GM10266 (cell line): ENCODE data around the gene FGFRL1.
"Not testable (repeated sequence)": the region's sequence is repeated elsewhere in the genome, so short reads cannot be mapped to it uniquely, and the experiment has no call there.

ENCODE experiments used
- DNase-seq: peaks from one replicate; pipeline ENCODE4 v3.0.0; 2012; ENCODE audit errors: extremely low spot score
- CTCF ChIP-seq: IDR thresholded peaks from 2 replicates; pipeline ENCODE4 v1.5.1; 2012; ENCODE audit warnings: mild to moderate bottlenecking, low read depth; ENCODE audit not compliant: control insufficient read depth, insufficient read depth; ENCODE audit errors: missing control alignments

FGFRL1 gene

GRCh38 chr4:996997-997374 lies 14.4 kb upstream of the FGFRL1 start:
- no peak for DNase-seq
- no peak for TF ChIP-seq CTCF

GRCh38 chr4:997375-998071 lies 13.9 kb upstream of the FGFRL1 start:
- no peak for DNase-seq

GRCh38 chr4:998096-998691 lies 13.2 kb upstream of the FGFRL1 start:
- DNase-seq = no peak
- TF ChIP-seq CTCF = no peak

More at GRCh38 chr4:997375-998071, 13.9 kb upstream of the FGFRL1 start:
- no peak for TF ChIP-seq CTCF

GRCh38 chr4:999240-999863 lies 12.1 kb upstream of the FGFRL1 start:
- not testable (repeated sequence) for DNase-seq

GRCh38 chr4:999882-1000425 lies 11.5 kb upstream of the FGFRL1 start:
- no peak for TF ChIP-seq CTCF
- DNase-seq = no peak

GRCh38 chr4:1000686-1001260 lies 10.7 kb upstream of the FGFRL1 start:
- no peak for TF ChIP-seq CTCF
- DNase-seq = no peak

- no peak for TF ChIP-seq CTCF
- no peak for DNase-seq
Observed at GRCh38 chr4:1001561-1002130, 9.8 kb upstream of the FGFRL1 start.
